Astrocyte (in vitro differentiated cells and primary cell): ENCODE results near the gene TMA7B.

Experiments used
- EZH2 ChIP-seq: IDR thresholded peaks from 2 replicates; pipeline ENCODE4 v1.6.1; 2012; ENCODE audit warnings: mild to moderate bottlenecking, low read length, inconsistent platforms; ENCODE audit not compliant: insufficient read depth
- TF ChIP-seq, protein P1 (sequence below): IDR thresholded peaks from 2 replicates; pipeline ENCODE4 v1.5.1; 2011; ENCODE audit warnings: low read depth, mild to moderate bottlenecking, inconsistent platforms, low read length, moderate library complexity; ENCODE audit not compliant: insufficient read depth

DNA sequence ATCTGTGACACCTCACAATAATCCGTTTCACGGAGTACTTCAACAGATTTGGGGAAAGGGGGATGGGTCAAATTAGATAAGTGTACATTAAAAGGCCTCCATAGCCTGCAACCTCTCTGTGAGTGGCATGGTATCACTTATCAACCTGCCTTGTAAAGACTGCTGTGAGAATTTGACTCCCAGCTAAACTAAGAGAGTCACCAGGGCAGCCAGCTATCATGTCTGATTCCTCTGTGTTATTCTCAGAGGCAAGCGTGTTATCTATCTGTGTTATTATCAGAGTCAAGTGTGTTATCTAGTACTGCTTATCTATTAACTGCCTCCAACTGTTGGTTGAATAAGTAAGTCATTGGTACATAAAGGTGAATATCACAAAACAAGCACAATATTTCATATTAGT lies 30.5 kb downstream of the TMA7B start:
- TF ChIP-seq, protein P1, sequence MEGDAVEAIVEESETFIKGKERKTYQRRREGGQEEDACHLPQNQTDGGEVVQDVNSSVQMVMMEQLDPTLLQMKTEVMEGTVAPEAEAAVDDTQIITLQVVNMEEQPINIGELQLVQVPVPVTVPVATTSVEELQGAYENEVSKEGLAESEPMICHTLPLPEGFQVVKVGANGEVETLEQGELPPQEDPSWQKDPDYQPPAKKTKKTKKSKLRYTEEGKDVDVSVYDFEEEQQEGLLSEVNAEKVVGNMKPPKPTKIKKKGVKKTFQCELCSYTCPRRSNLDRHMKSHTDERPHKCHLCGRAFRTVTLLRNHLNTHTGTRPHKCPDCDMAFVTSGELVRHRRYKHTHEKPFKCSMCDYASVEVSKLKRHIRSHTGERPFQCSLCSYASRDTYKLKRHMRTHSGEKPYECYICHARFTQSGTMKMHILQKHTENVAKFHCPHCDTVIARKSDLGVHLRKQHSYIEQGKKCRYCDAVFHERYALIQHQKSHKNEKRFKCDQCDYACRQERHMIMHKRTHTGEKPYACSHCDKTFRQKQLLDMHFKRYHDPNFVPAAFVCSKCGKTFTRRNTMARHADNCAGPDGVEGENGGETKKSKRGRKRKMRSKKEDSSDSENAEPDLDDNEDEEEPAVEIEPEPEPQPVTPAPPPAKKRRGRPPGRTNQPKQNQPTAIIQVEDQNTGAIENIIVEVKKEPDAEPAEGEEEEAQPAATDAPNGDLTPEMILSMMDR: no peak
- no peak for TF ChIP-seq EZH2
